Lower leg skin (tissue), 3 donors: ENCODE measurements around the gene SIK1.

ENCODE experiments used
- POLR2A ChIP-seq, 2 donors: fragments of 450-650 bp; IDR thresholded peaks; one replicate each; pipeline ENCODE4 v1.6.1; 2016 to 2017; ENCODE audit warnings: antibody characterized with exemption in 2 of 2, mild to moderate bottlenecking in 1 of 2, moderate library complexity in 1 of 2
- TF ChIP-seq, protein P1 (sequence below), 3 donors: fragments of 450-650 bp; IDR thresholded peaks; one replicate each; pipeline ENCODE4 v1.5.1; 2016; ENCODE audit warnings: antibody characterized with exemption in 3 of 3, mild to moderate bottlenecking in 3 of 3, moderate library complexity in 2 of 3

GRCh38 chr21:43371786-43372185 is 55.1 kb downstream of the SIK1 start:
- TF ChIP-seq, protein P1, sequence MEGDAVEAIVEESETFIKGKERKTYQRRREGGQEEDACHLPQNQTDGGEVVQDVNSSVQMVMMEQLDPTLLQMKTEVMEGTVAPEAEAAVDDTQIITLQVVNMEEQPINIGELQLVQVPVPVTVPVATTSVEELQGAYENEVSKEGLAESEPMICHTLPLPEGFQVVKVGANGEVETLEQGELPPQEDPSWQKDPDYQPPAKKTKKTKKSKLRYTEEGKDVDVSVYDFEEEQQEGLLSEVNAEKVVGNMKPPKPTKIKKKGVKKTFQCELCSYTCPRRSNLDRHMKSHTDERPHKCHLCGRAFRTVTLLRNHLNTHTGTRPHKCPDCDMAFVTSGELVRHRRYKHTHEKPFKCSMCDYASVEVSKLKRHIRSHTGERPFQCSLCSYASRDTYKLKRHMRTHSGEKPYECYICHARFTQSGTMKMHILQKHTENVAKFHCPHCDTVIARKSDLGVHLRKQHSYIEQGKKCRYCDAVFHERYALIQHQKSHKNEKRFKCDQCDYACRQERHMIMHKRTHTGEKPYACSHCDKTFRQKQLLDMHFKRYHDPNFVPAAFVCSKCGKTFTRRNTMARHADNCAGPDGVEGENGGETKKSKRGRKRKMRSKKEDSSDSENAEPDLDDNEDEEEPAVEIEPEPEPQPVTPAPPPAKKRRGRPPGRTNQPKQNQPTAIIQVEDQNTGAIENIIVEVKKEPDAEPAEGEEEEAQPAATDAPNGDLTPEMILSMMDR (IDR thresholded peaks at IDR 0.05): no peak
- TF ChIP-seq POLR2A (IDR thresholded peaks at IDR 0.05): no peak
